ENCODE results near the gene MYRIP.

The MYRIP gene

GRCh38 chr3:40255532-40255931 is 446.1 kb downstream of the MYRIP start:
- H4K5ac ChIP-seq (ENCODE audit: low read length), result no peak overlapping the region
- H3K27ac ChIP-seq (ENCODE audit: low read depth, low read length), result no peak overlapping the region
- H2AK5ac ChIP-seq (ENCODE audit: low read length), result no peak overlapping the region
- H3K18ac ChIP-seq (ENCODE audit: low read length), result no peak overlapping the region
- no peaks in the 10 kb centered on the region for H3K4me1 ChIP-seq (ENCODE audit: control insufficient read depth, low read depth, low read length)
- no peaks in the 10 kb centered on the region for H3K79me2 ChIP-seq (ENCODE audit: control insufficient read depth, insufficient read depth, low read length)
- H3K27me3 ChIP-seq (ENCODE audit: insufficient read depth, low read length, poor library complexity), result no peaks in the 10 kb centered on the region
- no peak overlapping the region for H4K8ac ChIP-seq (ENCODE audit: low read depth, low read length)
- H3K36me3 ChIP-seq (ENCODE audit: control insufficient read depth, insufficient read depth, low read length), result no peaks in the 10 kb centered on the region
- no peak overlapping the region for H3K9ac ChIP-seq (ENCODE audit: low read length)
- H2BK15ac ChIP-seq (replicated peaks; ENCODE audit: low read depth), result no peak overlapping the region
- no peak overlapping the region for H3K56ac ChIP-seq (ENCODE audit: low read length)
- H2BK120ac ChIP-seq (ENCODE audit: low read depth, low read length), result no peak overlapping the region
- no peak overlapping the region for H3K4me2 ChIP-seq (ENCODE audit: low read length)
- no peaks in the 10 kb centered on the region for H3K79me1 ChIP-seq (ENCODE audit: low read length)
- no peak overlapping the region for H3K4me3 ChIP-seq (ENCODE audit: low read length)
- no peak overlapping the region for H3K23ac ChIP-seq (ENCODE audit: low read length)
- no CpG with 5 or more reads among the region's 1 CpG for whole genome bisulfite sequencing (ENCODE audit: extremely low coverage, insufficient coverage, low lambda C conversion rate)
- DNase-seq, result no peak
- no peak overlapping the region for H3K4ac ChIP-seq (ENCODE audit: low read depth, low read length)
- H2BK5ac ChIP-seq (ENCODE audit: low read length), result no peak overlapping the region

GRCh38 chr3:40258064-40258463 is 448.7 kb downstream of the MYRIP start:
- H2BK15ac ChIP-seq (replicated peaks; ENCODE audit: low read depth), result no peak overlapping the region
- no peak overlapping the region for H3K56ac ChIP-seq (ENCODE audit: low read length)
- H3K18ac ChIP-seq (ENCODE audit: low read length), result no peak overlapping the region
- no peak overlapping the region for H3K23ac ChIP-seq (ENCODE audit: low read length)
- no peak overlapping the region for H3K4me2 ChIP-seq (ENCODE audit: low read length)
- no peak overlapping the region for H4K5ac ChIP-seq (ENCODE audit: low read length)
- no CpG with 5 or more reads among the region's 7 CpGs for WGBS (ENCODE audit: extremely low coverage, insufficient coverage, low lambda C conversion rate)
- no peak overlapping the region for H2AK5ac ChIP-seq (ENCODE audit: low read length)
- no peak overlapping the region for H4K8ac ChIP-seq (ENCODE audit: low read depth, low read length)
- H3K9ac ChIP-seq (ENCODE audit: low read length), result no peak overlapping the region
- H3K4me1 ChIP-seq (ENCODE audit: control insufficient read depth, low read depth, low read length), result no peaks in the 10 kb centered on the region
- no peaks in the 10 kb centered on the region for H3K79me2 ChIP-seq (ENCODE audit: control insufficient read depth, insufficient read depth, low read length)
- H2BK5ac ChIP-seq (ENCODE audit: low read length), result no peak overlapping the region
- DNase-seq, result no peak
- no peak overlapping the region for H3K4ac ChIP-seq (ENCODE audit: low read depth, low read length)
- no peak overlapping the region for H3K4me3 ChIP-seq (ENCODE audit: low read length)
- no peaks in the 10 kb centered on the region for H3K79me1 ChIP-seq (ENCODE audit: low read length)
- no peaks in the 10 kb centered on the region for H3K27me3 ChIP-seq (ENCODE audit: insufficient read depth, low read length, poor library complexity)
- no peaks in the 10 kb centered on the region for H3K36me3 ChIP-seq (ENCODE audit: control insufficient read depth, insufficient read depth, low read length)
- H3K27ac ChIP-seq (ENCODE audit: low read depth, low read length), result no peak overlapping the region
- no peak overlapping the region for H2BK120ac ChIP-seq (ENCODE audit: low read depth, low read length)

GRCh38 chr3:40258555-40258954 is 449.1 kb downstream of the MYRIP start:
- H3K4me3 ChIP-seq (ENCODE audit: low read length), result no peak overlapping the region
- no CpG with 5 or more reads among the region's 1 CpG for WGBS (ENCODE audit: extremely low coverage, insufficient coverage, low lambda C conversion rate)
- DNase-seq, result peak; percentile 85

GRCh38 chr3:40262331-40262730 is 452.9 kb downstream of the MYRIP start:
- Histone ChIP-seq H3K4me2 (ENCODE audit: low read length) (no peak overlapping the region), H2AK5ac (ENCODE audit: low read length) (no peak overlapping the region), H3K79me1 (ENCODE audit: low read length) (no peaks in the 10 kb centered on the region), H2BK5ac (ENCODE audit: low read length) (no peak overlapping the region), H3K9ac (ENCODE audit: low read length) (no peak overlapping the region), H3K23ac (ENCODE audit: low read length) (no peak overlapping the region), H3K4ac (ENCODE audit: low read depth, low read length) (no peak overlapping the region), H3K18ac (ENCODE audit: low read length) (no peak overlapping the region), H3K56ac (ENCODE audit: low read length) (no peak overlapping the region), H2BK15ac (replicated peaks; ENCODE audit: low read depth) (no peak overlapping the region), H3K36me3 (ENCODE audit: control insufficient read depth, insufficient read depth, low read length) (no peaks in the 10 kb centered on the region), H3K27me3 (ENCODE audit: insufficient read depth, low read length, poor library complexity) (no peaks in the 10 kb centered on the region), H4K5ac (ENCODE audit: low read length) (no peak overlapping the region), H3K4me3 (ENCODE audit: low read length) (no peak overlapping the region), H2BK120ac (ENCODE audit: low read depth, low read length) (no peak overlapping the region), H3K4me1 (ENCODE audit: control insufficient read depth, low read depth, low read length) (no peaks in the 10 kb centered on the region), H3K79me2 (ENCODE audit: control insufficient read depth, insufficient read depth, low read length) (no peaks in the 10 kb centered on the region), H3K27ac (ENCODE audit: low read depth, low read length) (no peak overlapping the region), H4K8ac (ENCODE audit: low read depth, low read length) (no peak overlapping the region)
- DNase-seq, result no peak

More at GRCh38 chr3:40258555-40258954, 449.1 kb downstream of the MYRIP start:
- H3K27me3 ChIP-seq (ENCODE audit: insufficient read depth, low read length, poor library complexity), result no peaks in the 10 kb centered on the region
- no peak overlapping the region for H3K4ac ChIP-seq (ENCODE audit: low read depth, low read length)
- H3K79me1 ChIP-seq (ENCODE audit: low read length), result no peaks in the 10 kb centered on the region
- no peak overlapping the region for H3K18ac ChIP-seq (ENCODE audit: low read length)
- H2BK5ac ChIP-seq (ENCODE audit: low read length), result no peak overlapping the region
- H3K23ac ChIP-seq (ENCODE audit: low read length), result no peak overlapping the region
- H2BK120ac ChIP-seq (ENCODE audit: low read depth, low read length), result no peak overlapping the region
- no peak overlapping the region for H4K5ac ChIP-seq (ENCODE audit: low read length)
- no peaks in the 10 kb centered on the region for H3K36me3 ChIP-seq (ENCODE audit: control insufficient read depth, insufficient read depth, low read length)
- H3K79me2 ChIP-seq (ENCODE audit: control insufficient read depth, insufficient read depth, low read length), result no peaks in the 10 kb centered on the region
- no peak overlapping the region for H4K8ac ChIP-seq (ENCODE audit: low read depth, low read length)
- no peak overlapping the region for H3K4me2 ChIP-seq (ENCODE audit: low read length)
- no peak overlapping the region for H2BK15ac ChIP-seq (replicated peaks; ENCODE audit: low read depth)
- H3K56ac ChIP-seq (ENCODE audit: low read length), result no peak overlapping the region
- no peak overlapping the region for H2AK5ac ChIP-seq (ENCODE audit: low read length)
- no peaks in the 10 kb centered on the region for H3K4me1 ChIP-seq (ENCODE audit: control insufficient read depth, low read depth, low read length)
- H3K27ac ChIP-seq (ENCODE audit: low read depth, low read length), result no peak overlapping the region
- H3K9ac ChIP-seq (ENCODE audit: low read length), result no peak overlapping the region

- no peaks in the 10 kb centered on the region for H3K36me3 ChIP-seq (ENCODE audit: control insufficient read depth, insufficient read depth, low read length)
- no peak overlapping the region for H3K9ac ChIP-seq (ENCODE audit: low read length)
- no peak overlapping the region for H3K18ac ChIP-seq (ENCODE audit: low read length)
- H3K23ac ChIP-seq (ENCODE audit: low read length), result no peak overlapping the region
- no peaks in the 10 kb centered on the region for H3K4me1 ChIP-seq (ENCODE audit: control insufficient read depth, low read depth, low read length)
- no peak overlapping the region for H2BK15ac ChIP-seq (replicated peaks; ENCODE audit: low read depth)
- no peaks in the 10 kb centered on the region for H3K27me3 ChIP-seq (ENCODE audit: insufficient read depth, low read length, poor library complexity)
- H4K8ac ChIP-seq (ENCODE audit: low read depth, low read length), result no peak overlapping the region
- no peak overlapping the region for H3K4me3 ChIP-seq (ENCODE audit: low read length)
- H3K56ac ChIP-seq (ENCODE audit: low read length), result no peak overlapping the region
- no CpG with 5 or more reads among the region's 1 CpG for WGBS (ENCODE audit: extremely low coverage, insufficient coverage, low lambda C conversion rate)
- H3K79me2 ChIP-seq (ENCODE audit: control insufficient read depth, insufficient read depth, low read length), result no peaks in the 10 kb centered on the region
- H3K79me1 ChIP-seq (ENCODE audit: low read length), result no peaks in the 10 kb centered on the region
- DNase-seq, result no peak
- H3K27ac ChIP-seq (ENCODE audit: low read depth, low read length), result no peak overlapping the region
- H2AK5ac ChIP-seq (ENCODE audit: low read length), result no peak overlapping the region
- no peak overlapping the region for H2BK5ac ChIP-seq (ENCODE audit: low read length)
- H4K5ac ChIP-seq (ENCODE audit: low read length), result no peak overlapping the region
- H3K4ac ChIP-seq (ENCODE audit: low read depth, low read length), result no peak overlapping the region
- no peak overlapping the region for H3K4me2 ChIP-seq (ENCODE audit: low read length)
- H2BK120ac ChIP-seq (ENCODE audit: low read depth, low read length), result no peak overlapping the region
Measured at GRCh38 chr3:40264451-40264850, 455.0 kb downstream of the MYRIP start.

- H2BK120ac ChIP-seq (ENCODE audit: low read depth, low read length), result no peak overlapping the region
- no peak overlapping the region for H3K27ac ChIP-seq (ENCODE audit: low read depth, low read length)
- H3K4me1 ChIP-seq (ENCODE audit: control insufficient read depth, low read depth, low read length), result no peaks in the 10 kb centered on the region
- H3K79me2 ChIP-seq (ENCODE audit: control insufficient read depth, insufficient read depth, low read length), result no peaks in the 10 kb centered on the region
- no peaks in the 10 kb centered on the region for H3K79me1 ChIP-seq (ENCODE audit: low read length)
- H4K5ac ChIP-seq (ENCODE audit: low read length), result no peak overlapping the region
- no peaks in the 10 kb centered on the region for H3K36me3 ChIP-seq (ENCODE audit: control insufficient read depth, insufficient read depth, low read length)
- no peak overlapping the region for H3K4me2 ChIP-seq (ENCODE audit: low read length)
- no peak overlapping the region for H3K4ac ChIP-seq (ENCODE audit: low read depth, low read length)
- H2AK5ac ChIP-seq (ENCODE audit: low read length), result no peak overlapping the region
- H3K27me3 ChIP-seq (ENCODE audit: insufficient read depth, low read length, poor library complexity), result no peaks in the 10 kb centered on the region
- no peak overlapping the region for H4K8ac ChIP-seq (ENCODE audit: low read depth, low read length)
- H2BK15ac ChIP-seq (replicated peaks; ENCODE audit: low read depth), result no peak overlapping the region
- H3K56ac ChIP-seq (ENCODE audit: low read length), result no peak overlapping the region
- H3K4me3 ChIP-seq (ENCODE audit: low read length), result no peak overlapping the region
- no peak overlapping the region for H3K9ac ChIP-seq (ENCODE audit: low read length)
- no peak overlapping the region for H3K18ac ChIP-seq (ENCODE audit: low read length)
- no peak for DNase-seq
- no peak overlapping the region for H3K23ac ChIP-seq (ENCODE audit: low read length)
- no peak overlapping the region for H2BK5ac ChIP-seq (ENCODE audit: low read length)
Measured at GRCh38 chr3:40265181-40265580, 455.8 kb downstream of the MYRIP start.
